Stomach (tissue), 9 donors: ENCODE measurements around the gene IPO4. TPM values are rescaled to one million over a fixed set of nuclear protein-coding genes. Genes with fewer than 3 reads are reported as not detected.

Source experiments
- DNase-seq, 2 donors: peaks; one replicate each; pipeline versions ENCODE4 v3.0.0 to v3.0.0-alpha.2; 2013 to 2019
- H3K27ac ChIP-seq, 5 donors: fragments of 200-600 bp in 4 of 5; sonication (generic) in 4 of 5; one replicate each; pipeline ENCODE4 v1.5.1; 2013 to 2019; ENCODE audit warnings: mild to moderate bottlenecking in 1 of 5, moderate library complexity in 1 of 5
- H3K27me3 ChIP-seq, 3 donors: fragments of 200-600 bp; sonication (generic); one replicate each; pipeline ENCODE4 v1.5.1; 2017 to 2019; ENCODE audit warnings: mixed run types in 1 of 3
- H3K36me3 ChIP-seq, 4 donors: fragments of 200-600 bp; sonication (generic); 1 replicate in 3 of 4; 2 replicates in 1 of 4; pipeline ENCODE4 v1.5.1; 2016 to 2019
- H3K4me1 ChIP-seq, 4 donors: fragments of 200-600 bp; sonication (generic); one replicate each; pipeline ENCODE4 v1.5.1; 2016 to 2019
- H3K4me3 ChIP-seq, 4 donors: fragments of 200-600 bp; sonication (generic) in 3 of 4; one replicate each; pipeline ENCODE4 v1.5.1; 2016 to 2019; ENCODE audit warnings: mild to moderate bottlenecking in 1 of 4
- H3K9me3 ChIP-seq, 4 donors: fragments of 200-600 bp; sonication (generic); one replicate each; pipeline ENCODE4 v1.5.1; 2016 to 2019
- CTCF ChIP-seq, 7 experiments: fragments of 450-650 bp in 4 of 7; fragments of 200-600 bp in 3 of 7; sonication (generic) in 3 of 7; IDR thresholded peaks; one replicate each; pipeline ENCODE4 v1.5.1; 2016 to 2019; ENCODE audit warnings: antibody characterized with exemption in 7 of 7, control low read depth in 2 of 7, mild to moderate bottlenecking in 1 of 7
- EP300 ChIP-seq: sonication (generic); formaldehyde crosslinking; IDR thresholded peaks from one replicate; pipeline ENCODE4 v1.6.1; 2017; ENCODE audit warnings: antibody characterized with exemption
- POLR2A ChIP-seq, 4 donors: fragments of 450-650 bp; IDR thresholded peaks; one replicate each; pipeline ENCODE4 v1.6.1; 2016; ENCODE audit warnings: antibody characterized with exemption in 4 of 4, control low read depth in 2 of 4, mild to moderate bottlenecking in 1 of 4, moderate library complexity in 1 of 4
- POLR2AphosphoS5 ChIP-seq, 3 donors: sonication (generic); formaldehyde crosslinking; IDR thresholded peaks; one replicate each; pipeline ENCODE4 v1.6.1; 2016; ENCODE audit warnings: antibody characterized with exemption in 3 of 3
- WGBS, 5 donors: extraction: QIAGEN DNeasy Blood & Tissue Kit in 3 of 5; methylation state at CpG; one replicate each; pipeline versions ENCODE4 v1.1.5 to v1.1.7; 2013 to 2018; 5-methylcytosine and 5-hydroxymethylcytosine counted together
- intact Hi-C: fragments of 100-400 bp; cut with DNase I; formaldehyde crosslinking; loops from one replicate; pipeline ENCODE4 v1.15.1; 2023; ENCODE audit warnings: low total_unique reads
- polyA plus RNA-seq, 3 donors: library from polyadenylated mRNA; stranded (reverse); fragments of 200-250 nt; gene quantifications; one replicate each; pipeline ENCODE4 v1.2.3, GENCODE V29; 2013
- total RNA-seq, 5 donors: library from RNA; depleted of rRNA; stranded (reverse); fragments of >200 nt; gene quantifications; one replicate each; pipeline versions ENCODE4 v1.1.0 to v1.2.3, GENCODE V29; 2014 to 2016
- donor health status: healthy with polysubstance abuse.
- donor health status: Bipolar disorder and iron deficiency.
- donor health status: healthy.

The IPO4 gene
- total and polyA plus RNA-seq, 8 donors: 9.3 to 227 (median 14.9) TPM

- Histone ChIP-seq H3K27me3 (no peaks in the 10 kb centered on the region), H3K9me3 (no peaks in the 10 kb centered on the region), H3K36me3 (peaks cover 17 to 70% (median 64%) of the 10 kb centered on the region in 4 donors), H3K4me3 (peak overlapping the region; percentile 46 to 52 (median 48)), H3K27ac (peak overlapping the region; percentile 67 to 79 (median 75)), H3K4me1 (peaks cover 0 to 38% (median 22%) of the 10 kb centered on the region in 4 donors)
- TF ChIP-seq POLR2A (IDR thresholded peaks at IDR 0.05) (no peak), POLR2AphosphoS5 (IDR thresholded peaks at IDR 0.05) (no peak), CTCF (IDR thresholded peaks at IDR 0.05) (no peak), EP300 (no peak)
- DNase-seq: no peak
- WGBS, 5 donors: 28 to 44% (median 39%) methylated on average over 13 to 20 of the region's 20 CpGs
- intact Hi-C loops: no loop called here
Observed at GRCh38 chr14:24172871-24173281, 15.7 kb downstream of the IPO4 start.

- peak in 1 of 2 donors; percentile 62 for DNase-seq
- H3K9me3 ChIP-seq: no peaks in the 10 kb centered on the region
- TF ChIP-seq POLR2A (IDR thresholded peaks at IDR 0.05) (no peak), POLR2AphosphoS5 (IDR thresholded peaks at IDR 0.05) (no peak), CTCF (IDR thresholded peaks at IDR 0.05) (no peak), EP300 (no peak)
- intact Hi-C loops: no loop called here
- H3K27me3 ChIP-seq: no peaks in the 10 kb centered on the region
- H3K27ac ChIP-seq: peak overlapping the region; percentile 67 to 79 (median 75)
- H3K4me3 ChIP-seq: peak overlapping the region; percentile 46 to 52 (median 48)
- peaks cover 13 to 70% (median 64%) of the 10 kb centered on the region in 4 donors for H3K36me3 ChIP-seq
- 16 to 38% (median 28%) methylated on average over 25 to 30 of the region's 30 CpGs for WGBS, 5 donors
- peaks cover 0 to 41% (median 22%) of the 10 kb centered on the region in 4 donors for H3K4me1 ChIP-seq
Observed at GRCh38 chr14:24172261-24172860, 16.3 kb downstream of the IPO4 start.

GRCh38 chr14:24171422-24172260 is 17.0 kb downstream of the IPO4 start, which contains the start of gene REC8:
TSS of gene REC8 (plus strand) at chr14:24172080. CDS start at chr14:24172553, 473 bp downstream.
- Histone ChIP-seq H3K4me1 (peaks cover 0 to 48% (median 22%) of the 10 kb centered on the region in 4 donors), H3K9me3 (no peaks in the 10 kb centered on the region), H3K27ac (peak within 1 kb of the TSS; percentile 67 to 79 (median 75)), H3K36me3 (peaks cover 5 to 70% (median 64%) of the 10 kb centered on the region in 4 donors), H3K4me3 (peak within 1 kb of the TSS; percentile 46 to 52 (median 48)), H3K27me3 (no peaks in the 10 kb centered on the region)
- peak; percentile 82 to 98 for DNase-seq
- intact Hi-C loops: no loop called here
- TF ChIP-seq EP300 (no peak), POLR2A (IDR thresholded peaks at IDR 0.05) (peak in 1 of 4 donors; percentile 33), CTCF (IDR thresholded peaks at IDR 0.05) (peak in 1 of 7 experiments; percentile 11), POLR2AphosphoS5 (IDR thresholded peaks at IDR 0.05) (peak; percentile 6 to 71 (median 49))
- 6 to 17% (median 8%) methylated on average over 41 to 63 of the region's 63 CpGs for WGBS, 5 donors

GRCh38 chr14:24167469-24168114 is 21.0 kb downstream of the IPO4 start:
- intact Hi-C loops: no loop called here

More at GRCh38 chr14:24167469-24168114, 21.0 kb downstream of the IPO4 start:
- H3K4me1 ChIP-seq: peaks cover 8 to 75% (median 44%) of the 10 kb centered on the region in 4 donors
- no peaks in the 10 kb centered on the region for H3K9me3 ChIP-seq
- 80 to 95% (median 89%) methylated on average over 3 of the region's 3 CpGs for WGBS, 5 donors
- H3K27ac ChIP-seq: peak overlapping the region in 2 of 5 donors; percentile 22 to 44
- no peak for TF ChIP-seq POLR2AphosphoS5 (IDR thresholded peaks at IDR 0.05)
- no peak for TF ChIP-seq POLR2A (IDR thresholded peaks at IDR 0.05)
- TF ChIP-seq EP300: no peak
- no peak for TF ChIP-seq CTCF (IDR thresholded peaks at IDR 0.05)
- H3K4me3 ChIP-seq: no peak overlapping the region
- H3K27me3 ChIP-seq: no peaks in the 10 kb centered on the region
- H3K36me3 ChIP-seq: peaks cover 37 to 77% (median 70%) of the 10 kb centered on the region in 4 donors
- DNase-seq: no peak
